Ishikawa (cell line): Measurements from ENCODE around the gene BIN1.

ENCODE experiments used
- CEBPB ChIP-seq: IDR thresholded peaks from 2 replicates; pipeline ENCODE4 v1.6.1; 2012
- EGR1 ChIP-seq: IDR thresholded peaks from 2 replicates; pipeline ENCODE4 v1.6.1; 2012
- MAX ChIP-seq: IDR thresholded peaks from 2 replicates; pipeline ENCODE4 v1.6.1; 2012
- REST ChIP-seq: IDR thresholded peaks from 2 replicates; pipeline ENCODE4 v1.6.1; 2012; ENCODE audit warnings: low read depth, mild to moderate bottlenecking
- TCF12 ChIP-seq: IDR thresholded peaks from 2 replicates; pipeline ENCODE4 v1.6.1; 2012; ENCODE audit warnings: low read depth
- TEAD4 ChIP-seq: IDR thresholded peaks from 2 replicates; pipeline ENCODE4 v1.6.1; 2012

- TF ChIP-seq EGR1 (no peak), MAX (no peak), REST (no peak), TEAD4 (no peak), CEBPB (no peak), TCF12 (no peak)
These were observed 8.7 kb upstream of the BIN1 start for GRCh38 chr2:127115471-127116199.
